ENCODE measurements around the gene KCNK10. TPM values are rescaled to one million over a fixed set of nuclear protein-coding genes. Genes with fewer than 3 reads are reported as not detected.

KCNK10 gene
- total and polyA plus RNA-seq, 2 experiments from 2014 or later = not detected

GRCh38 chr14:88256997-88257950 lies 65.8 kb downstream of the KCNK10 start:
- no peak overlapping the region for H2AFZ ChIP-seq
- no peaks in the 10 kb centered on the region for H3K9me2 ChIP-seq (ENCODE audit: insufficient read depth)
- H3K27ac ChIP-seq = no peak overlapping the region
- no peak for TF ChIP-seq EZH2phosphoT487 (IDR thresholded peaks at IDR 0.05; ENCODE audit: insufficient read depth, low read depth)
- no peak for TF ChIP-seq EZH2 (IDR thresholded peaks at IDR 0.05; ENCODE audit: insufficient read depth, poor library complexity, severe bottlenecking)
- no peak overlapping the region for H3K9ac ChIP-seq
- no peak overlapping the region for H3K4me2 ChIP-seq (ENCODE audit: unreplicated experiment)
- DNase-seq = no peak
- H3K36me3 ChIP-seq (ENCODE audit: low read depth) = no peaks in the 10 kb centered on the region
- no peaks in the 10 kb centered on the region for H3K27me3 ChIP-seq (replicated peaks; ENCODE audit: insufficient read depth)
- no peaks in the 10 kb centered on the region for H3K9me3 ChIP-seq (ENCODE audit: low read depth)
- no peaks in the 10 kb centered on the region for H4K20me1 ChIP-seq (ENCODE audit: insufficient read depth)
- no peaks in the 10 kb centered on the region for H3K4me1 ChIP-seq (ENCODE audit: insufficient read depth)
- H3F3A ChIP-seq (ENCODE audit: insufficient read depth) = no peaks in the 10 kb centered on the region
- in situ Hi-C loops (cut with MboI) = no loop called here
- no peaks in the 10 kb centered on the region for H3K79me2 ChIP-seq (ENCODE audit: insufficient read depth)
- WGBS, 2 experiments (ENCODE audit: low coverage in 1 of 2, low lambda C conversion rate in 2 of 2, missing lambda C conversion rate in 2 of 2) = 9% methylated on average over 9 of the region's 9 CpGs
- H3K4me3 ChIP-seq = no peak overlapping the region

- Histone ChIP-seq H3K36me3 (ENCODE audit: low read depth) (no peaks in the 10 kb centered on the region), H3K27me3 (replicated peaks; ENCODE audit: insufficient read depth) (no peaks in the 10 kb centered on the region), H3K4me1 (ENCODE audit: insufficient read depth) (no peaks in the 10 kb centered on the region), H3K27ac (no peak overlapping the region), H3K4me3 (no peak overlapping the region), H3K79me2 (ENCODE audit: insufficient read depth) (no peaks in the 10 kb centered on the region), H3K9ac (no peak overlapping the region), H3K9me2 (ENCODE audit: insufficient read depth) (no peaks in the 10 kb centered on the region), H3K4me2 (ENCODE audit: unreplicated experiment) (no peak overlapping the region), H3K9me3 (ENCODE audit: low read depth) (no peaks in the 10 kb centered on the region), H4K20me1 (ENCODE audit: insufficient read depth) (no peaks in the 10 kb centered on the region), H2AFZ (no peak overlapping the region), H3F3A (ENCODE audit: insufficient read depth) (no peaks in the 10 kb centered on the region)
- no peak for TF ChIP-seq EZH2phosphoT487 (IDR thresholded peaks at IDR 0.05; ENCODE audit: insufficient read depth, low read depth)
- no peak for TF ChIP-seq EZH2 (IDR thresholded peaks at IDR 0.05; ENCODE audit: insufficient read depth, poor library complexity, severe bottlenecking)
- WGBS, 2 experiments (ENCODE audit: low coverage in 1 of 2, low lambda C conversion rate in 2 of 2, missing lambda C conversion rate in 2 of 2) = 38 to 44% methylated on average over 4 of the region's 4 CpGs
- in situ Hi-C loops (cut with MboI) = no loop called here
- DNase-seq = no peak
Observed at GRCh38 chr14:88255798-88256197, 67.3 kb downstream of the KCNK10 start.

- no peaks in the 10 kb centered on the region for H3K36me3 ChIP-seq (ENCODE audit: low read depth)
- 17 to 20% methylated on average over 1 of the region's 1 CpG for WGBS, 2 experiments (ENCODE audit: low coverage in 1 of 2, low lambda C conversion rate in 2 of 2, missing lambda C conversion rate in 2 of 2)
- no peak overlapping the region for H2AFZ ChIP-seq
- H3K27ac ChIP-seq = no peak overlapping the region
- no peak overlapping the region for H3K4me3 ChIP-seq
- in situ Hi-C loops (cut with MboI) = no loop called here
- no peaks in the 10 kb centered on the region for H3F3A ChIP-seq (ENCODE audit: insufficient read depth)
- no peaks in the 10 kb centered on the region for H3K27me3 ChIP-seq (replicated peaks; ENCODE audit: insufficient read depth)
- no peaks in the 10 kb centered on the region for H3K4me1 ChIP-seq (ENCODE audit: insufficient read depth)
- no peak for DNase-seq
- no peaks in the 10 kb centered on the region for H3K79me2 ChIP-seq (ENCODE audit: insufficient read depth)
- H3K4me2 ChIP-seq (ENCODE audit: unreplicated experiment) = no peak overlapping the region
- H3K9me2 ChIP-seq (ENCODE audit: insufficient read depth) = no peaks in the 10 kb centered on the region
- TF ChIP-seq EZH2 (IDR thresholded peaks at IDR 0.05; ENCODE audit: insufficient read depth, poor library complexity, severe bottlenecking) (no peak), EZH2phosphoT487 (IDR thresholded peaks at IDR 0.05; ENCODE audit: insufficient read depth, low read depth) (no peak)
- H3K9me3 ChIP-seq (ENCODE audit: low read depth) = no peaks in the 10 kb centered on the region
- no peak overlapping the region for H3K9ac ChIP-seq
- H4K20me1 ChIP-seq (ENCODE audit: insufficient read depth) = no peaks in the 10 kb centered on the region
Observed at GRCh38 chr14:88255196-88255595, 67.9 kb downstream of the KCNK10 start.

GRCh38 chr14:88252498-88252897 lies 70.6 kb downstream of the KCNK10 start:
- DNase-seq = no peak
- no peak overlapping the region for H3K27ac ChIP-seq
- H3K79me2 ChIP-seq (ENCODE audit: insufficient read depth) = no peaks in the 10 kb centered on the region
- TF ChIP-seq EZH2 (IDR thresholded peaks at IDR 0.05; ENCODE audit: insufficient read depth, poor library complexity, severe bottlenecking) (no peak), EZH2phosphoT487 (IDR thresholded peaks at IDR 0.05; ENCODE audit: insufficient read depth, low read depth) (no peak)
- no peaks in the 10 kb centered on the region for H3K27me3 ChIP-seq (replicated peaks; ENCODE audit: insufficient read depth)
- no peaks in the 10 kb centered on the region for H3K36me3 ChIP-seq (ENCODE audit: low read depth)
- no peaks in the 10 kb centered on the region for H3K4me1 ChIP-seq (ENCODE audit: insufficient read depth)
- H3K4me3 ChIP-seq = no peak overlapping the region
- no peaks in the 10 kb centered on the region for H4K20me1 ChIP-seq (ENCODE audit: insufficient read depth)
- in situ Hi-C loops (cut with MboI) = no loop called here
- no peaks in the 10 kb centered on the region for H3F3A ChIP-seq (ENCODE audit: insufficient read depth)
- H3K9me3 ChIP-seq (ENCODE audit: low read depth) = no peaks in the 10 kb centered on the region
- H3K9me2 ChIP-seq (ENCODE audit: insufficient read depth) = no peaks in the 10 kb centered on the region
- no peak overlapping the region for H3K9ac ChIP-seq
- WGBS, 2 experiments (ENCODE audit: low coverage in 1 of 2, low lambda C conversion rate in 2 of 2, missing lambda C conversion rate in 2 of 2) = 27 to 36% methylated on average over 3 of the region's 3 CpGs
- H3K4me2 ChIP-seq (ENCODE audit: unreplicated experiment) = no peak overlapping the region
- H2AFZ ChIP-seq = no peak overlapping the region

Data from GM23248 (cell line).